ENCODE results near the gene HECW1.

HECW1 gene

DNA sequence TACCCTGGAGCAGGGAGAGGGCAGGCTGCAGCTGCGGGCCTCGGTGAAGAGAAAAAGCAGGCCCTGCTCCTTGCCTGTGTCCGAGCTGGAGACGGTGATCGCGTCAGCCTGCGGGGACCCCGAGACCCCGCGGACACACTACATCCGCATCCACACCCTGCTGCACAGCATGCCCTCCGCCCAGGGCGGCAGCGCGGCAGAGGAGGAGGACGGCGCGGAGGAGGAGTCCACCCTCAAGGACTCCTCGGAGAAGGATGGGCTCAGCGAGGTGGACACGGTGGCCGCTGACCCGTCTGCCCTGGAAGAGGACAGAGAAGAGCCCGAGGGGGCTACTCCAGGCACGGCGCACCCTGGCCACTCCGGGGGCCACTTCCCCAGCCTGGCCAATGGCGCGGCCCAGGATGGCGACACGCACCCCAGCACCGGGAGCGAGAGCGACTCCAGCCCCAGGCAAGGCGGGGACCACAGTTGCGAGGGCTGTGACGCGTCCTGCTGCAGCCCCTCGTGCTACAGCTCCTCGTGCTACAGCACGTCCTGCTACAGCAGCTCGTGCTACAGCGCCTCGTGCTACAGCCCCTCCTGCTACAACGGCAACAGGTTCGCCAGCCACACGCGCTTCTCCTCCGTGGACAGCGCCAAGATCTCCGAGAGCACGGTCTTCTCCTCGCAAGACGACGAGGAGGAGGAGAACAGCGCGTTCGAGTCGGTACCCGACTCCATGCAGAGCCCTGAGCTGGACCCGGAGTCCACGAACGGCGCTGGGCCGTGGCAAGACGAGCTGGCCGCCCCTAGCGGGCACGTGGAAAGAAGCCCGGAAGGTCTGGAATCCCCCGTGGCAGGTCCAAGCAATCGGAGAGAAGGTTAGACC lies 332.5 kb downstream of the HECW1 start:
- no peak for DNase-seq

DNA sequence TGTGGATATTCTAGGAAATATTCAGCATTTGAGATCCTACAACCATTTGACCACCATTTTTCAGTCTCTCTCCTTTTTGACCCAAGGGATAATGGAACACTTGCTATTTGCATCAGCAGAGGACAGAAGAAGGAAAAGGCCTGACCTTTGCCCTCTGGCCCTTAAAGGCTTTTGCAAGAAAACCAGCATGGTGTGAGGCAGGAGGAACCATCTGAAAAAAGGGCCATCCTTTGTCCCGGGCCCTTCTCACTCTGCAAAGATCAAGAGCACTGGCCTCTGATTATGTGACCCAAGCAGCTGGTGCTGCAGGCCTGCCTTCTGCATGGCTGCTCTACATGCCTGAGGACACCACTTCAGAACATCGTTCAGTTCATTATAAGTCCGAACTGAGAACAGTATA lies 337.1 kb downstream of the HECW1 start:
- no peak for DNase-seq

DNA sequence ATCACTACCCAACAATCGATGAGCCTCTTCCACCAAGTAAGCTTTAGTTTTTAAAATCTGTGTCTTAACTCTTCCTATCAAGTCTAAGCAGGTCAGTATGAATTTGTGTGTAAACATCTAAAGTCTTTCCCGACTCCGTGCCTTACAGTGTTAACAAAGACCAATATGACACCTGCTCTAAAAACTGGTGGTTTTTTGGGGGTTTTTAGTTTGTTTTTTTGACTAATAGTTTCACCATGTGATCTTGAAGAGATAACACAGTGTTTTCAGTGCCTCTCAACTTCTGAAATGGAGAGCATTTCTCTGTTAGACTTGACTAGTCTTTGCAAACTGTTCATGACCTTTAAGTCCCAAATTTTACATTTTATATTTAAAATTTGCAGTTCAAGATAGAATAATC lies 338.4 kb downstream of the HECW1 start:
- no peak for DNase-seq

GRCh38 chr7:43454936-43455518 lies 342.6 kb downstream of the HECW1 start:
- no peak for DNase-seq

DNA sequence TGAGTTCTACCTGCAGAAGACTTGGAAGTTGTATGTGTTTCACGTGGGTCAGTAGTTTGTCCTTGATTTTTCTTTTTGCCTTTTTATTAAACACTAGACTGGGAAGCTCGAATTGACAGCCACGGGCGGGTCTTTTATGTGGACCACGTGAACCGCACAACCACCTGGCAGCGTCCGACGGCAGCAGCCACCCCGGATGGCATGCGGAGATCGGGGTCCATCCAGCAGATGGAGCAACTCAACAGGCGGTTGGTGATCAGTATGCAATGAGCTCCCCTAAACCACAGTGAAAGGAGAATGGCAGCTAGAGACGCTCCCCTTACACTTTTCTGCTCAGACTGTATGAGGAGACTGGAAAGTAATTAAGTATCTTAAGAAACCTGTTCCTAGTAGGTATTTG lies 343.8 kb downstream of the HECW1 start:
- no peak for DNase-seq

DNA sequence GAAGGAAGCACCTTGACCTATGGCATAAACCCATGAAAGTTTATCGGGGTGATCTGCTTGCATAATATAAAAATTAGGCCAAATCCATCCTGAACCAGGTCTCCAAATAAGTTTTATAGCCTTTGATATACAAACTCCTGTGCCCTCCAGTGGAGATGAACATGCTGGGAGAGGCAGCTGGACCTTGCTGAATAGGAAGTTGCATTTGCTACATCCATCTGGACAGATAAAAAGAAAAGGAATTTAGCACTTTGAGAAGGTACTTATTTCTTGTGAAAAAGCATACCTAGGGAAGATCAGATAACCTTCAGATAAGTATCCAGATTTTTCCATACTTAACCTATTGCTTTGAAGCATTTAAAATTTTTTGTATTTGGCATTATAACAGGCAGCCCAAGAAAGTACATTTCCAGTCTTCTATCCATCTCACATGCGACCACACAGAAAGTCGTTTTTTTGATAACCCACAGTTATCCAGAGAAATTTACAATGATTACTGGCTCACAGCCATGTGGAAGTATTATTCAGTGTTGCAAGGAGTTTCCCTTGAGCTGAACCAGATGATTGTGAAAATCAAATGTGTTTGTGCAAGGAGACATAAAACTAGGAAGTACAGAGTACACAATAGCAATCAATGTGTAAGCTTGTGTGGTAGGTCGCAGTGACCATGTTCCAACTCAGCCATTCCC lies 346.0 kb downstream of the HECW1 start:
- no peak for DNase-seq

DNA sequence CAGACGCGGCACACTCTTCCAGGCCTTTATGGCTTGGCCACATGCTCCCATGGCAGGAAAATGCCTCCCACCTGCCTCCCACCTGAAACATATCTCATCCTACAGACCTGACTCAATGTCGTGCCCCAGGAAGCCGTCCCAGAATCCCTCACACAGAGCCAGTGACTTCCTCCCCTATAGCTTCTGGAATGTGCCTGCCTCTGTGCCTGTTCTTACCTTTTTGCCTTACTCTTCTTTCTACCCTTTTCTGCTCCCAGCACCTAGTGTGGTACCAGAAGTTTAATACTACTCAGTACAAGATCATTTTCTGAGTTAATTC lies 346.5 kb downstream of the HECW1 start:
- DNase-seq, result no peak

DNA sequence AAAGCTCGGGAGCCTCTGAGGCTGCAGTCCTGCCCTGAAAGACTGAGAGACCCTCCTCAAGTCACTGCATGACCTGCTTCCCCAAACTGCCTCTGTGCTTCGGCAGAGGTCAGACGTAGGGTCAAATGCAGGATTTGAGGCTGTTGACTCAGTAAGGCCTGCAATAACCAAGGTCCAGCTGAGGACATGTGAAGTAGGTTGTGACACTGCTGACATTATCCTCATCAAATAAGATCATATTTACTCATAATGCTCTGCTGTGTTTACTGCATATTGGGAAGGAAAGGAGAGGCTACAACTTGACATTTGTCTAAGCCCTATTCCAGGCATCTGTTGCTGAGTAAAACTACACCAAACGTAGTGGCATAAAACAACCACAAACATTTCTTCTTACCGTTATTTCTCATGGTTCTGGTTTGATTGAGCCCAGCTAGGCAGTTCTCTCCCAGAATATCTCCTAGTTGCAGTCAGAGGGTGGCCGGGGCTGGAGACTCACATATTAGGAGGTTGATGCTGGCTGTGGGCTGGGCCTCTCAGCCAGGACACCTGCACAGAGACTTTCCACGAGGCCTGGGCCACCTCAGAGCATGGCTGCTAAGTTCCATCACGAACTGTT lies 348.4 kb downstream of the HECW1 start:
- no peak for DNase-seq

DNA sequence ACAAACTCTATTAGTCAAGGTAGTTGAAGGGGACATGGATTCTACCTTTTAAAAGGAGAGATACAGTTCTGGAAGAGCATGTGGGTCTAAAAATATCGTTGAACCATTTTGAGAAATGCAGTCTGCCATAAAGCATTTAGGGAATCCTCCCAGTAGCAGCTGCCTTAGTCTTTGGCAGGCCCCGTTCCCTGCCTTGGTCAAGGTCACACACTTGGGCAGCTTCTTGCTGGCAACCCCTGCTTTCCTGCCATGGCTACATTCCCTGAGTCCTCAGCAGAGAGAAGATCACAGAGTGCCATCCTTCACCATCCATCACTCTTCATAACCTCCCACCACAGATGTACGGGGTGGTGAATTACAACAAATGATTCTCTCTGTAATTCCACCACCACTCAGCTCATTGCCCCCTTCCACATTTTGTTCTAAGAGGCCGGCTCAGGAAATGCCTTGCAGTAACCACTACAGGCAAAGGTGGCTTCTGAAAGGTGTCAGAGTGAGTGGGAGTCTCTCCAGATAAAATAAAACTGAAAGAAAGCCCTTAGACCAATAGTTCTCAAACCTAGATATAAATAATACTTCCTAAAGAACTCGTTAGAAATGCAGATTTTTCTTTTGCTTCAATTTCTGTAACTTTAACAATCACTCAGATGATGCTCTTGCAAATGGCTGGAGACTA lies 349.0 kb downstream of the HECW1 start:
- DNase-seq, result no peak

DNA sequence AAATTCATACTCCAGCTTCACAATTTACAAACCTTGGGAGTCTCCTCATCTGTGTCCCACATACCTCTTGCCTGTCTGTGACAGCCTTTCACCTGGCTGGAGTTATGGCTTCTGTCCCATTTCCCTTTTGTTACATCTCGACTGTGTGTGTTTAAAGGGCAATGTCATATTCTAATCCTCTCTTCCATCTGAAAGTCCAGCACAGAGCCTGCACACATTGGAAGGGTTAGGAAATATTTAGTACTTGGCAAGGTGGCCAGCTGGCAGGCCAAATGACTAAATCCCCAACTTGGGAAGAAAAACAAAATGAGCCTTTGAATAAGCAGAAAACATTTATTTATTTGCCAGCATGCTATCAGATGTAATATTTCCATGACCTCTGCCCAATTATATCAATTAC lies 350.4 kb downstream of the HECW1 start:
- DNase-seq, result no peak

- no peak for DNase-seq
These were observed 351.0 kb downstream of the HECW1 start for GRCh38 chr7:43463401-43463980.

DNA sequence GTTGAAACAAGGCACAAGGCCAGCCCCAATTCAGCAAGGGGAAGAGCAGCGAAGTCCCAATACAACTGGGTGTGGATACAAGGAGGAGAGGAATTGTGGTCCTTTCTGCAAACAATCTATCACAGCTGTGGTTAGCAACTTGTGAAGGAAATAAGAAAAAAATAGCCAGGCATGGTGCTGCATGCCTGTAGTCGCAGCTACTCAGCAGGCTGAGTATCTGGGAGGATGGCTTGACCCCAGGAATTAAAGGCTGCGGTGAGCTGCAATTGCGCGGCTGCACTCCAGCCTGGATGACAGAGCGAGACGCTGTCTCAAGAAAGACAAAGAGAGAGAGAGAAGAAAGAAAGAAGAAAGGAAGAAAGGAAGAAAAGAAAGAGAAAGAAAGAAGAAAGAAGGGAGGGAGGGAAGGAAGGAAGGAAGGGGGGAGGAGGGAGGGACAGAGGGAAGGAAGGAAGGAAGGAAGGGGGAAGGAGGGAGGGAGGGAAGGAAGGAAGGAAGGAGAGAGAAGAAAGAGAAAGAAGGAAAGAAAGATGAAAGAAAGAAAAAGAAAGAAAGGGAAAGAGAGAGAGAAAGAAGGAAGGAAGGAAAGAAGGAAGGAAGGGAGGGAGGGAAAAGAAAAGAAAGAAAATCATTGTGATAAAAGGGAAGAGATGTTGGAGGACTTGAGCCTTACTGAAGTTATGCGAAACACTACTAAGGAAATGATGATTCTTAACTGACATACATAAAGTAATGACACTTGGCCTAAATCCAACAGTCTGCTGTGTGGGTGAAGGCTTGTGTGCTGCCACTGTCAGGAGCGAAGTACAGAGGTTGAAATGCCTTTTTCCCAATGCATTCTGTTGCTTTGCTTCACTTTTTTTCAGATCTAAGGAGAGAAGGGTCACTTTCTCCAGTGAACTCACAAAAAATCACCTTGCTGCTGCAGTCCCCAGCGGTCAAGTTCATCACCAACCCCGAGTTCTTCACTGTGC lies 353.4 kb downstream of the HECW1 start:
- DNase-seq, result no peak

DNA sequence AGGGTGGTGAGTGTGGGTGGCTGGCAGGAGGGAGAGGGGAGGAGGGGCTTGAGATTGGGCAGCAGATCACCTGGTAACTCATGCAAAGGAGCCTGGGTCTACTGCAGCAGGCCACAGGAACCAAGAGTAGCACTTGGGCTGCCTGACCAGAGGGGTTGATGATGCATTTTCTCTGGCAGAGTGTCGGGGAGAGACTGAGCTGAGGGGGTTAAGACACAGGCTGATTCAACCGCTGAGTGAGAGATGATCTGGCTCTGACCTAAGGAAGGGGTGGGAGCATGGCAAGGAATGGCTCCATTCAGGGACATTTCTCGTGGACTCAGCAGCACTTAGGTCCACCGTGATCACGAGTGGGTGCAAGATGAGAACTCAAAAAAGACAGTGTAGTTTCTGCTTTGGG lies 355.0 kb downstream of the HECW1 start:
- DNase-seq, result no peak

DNA sequence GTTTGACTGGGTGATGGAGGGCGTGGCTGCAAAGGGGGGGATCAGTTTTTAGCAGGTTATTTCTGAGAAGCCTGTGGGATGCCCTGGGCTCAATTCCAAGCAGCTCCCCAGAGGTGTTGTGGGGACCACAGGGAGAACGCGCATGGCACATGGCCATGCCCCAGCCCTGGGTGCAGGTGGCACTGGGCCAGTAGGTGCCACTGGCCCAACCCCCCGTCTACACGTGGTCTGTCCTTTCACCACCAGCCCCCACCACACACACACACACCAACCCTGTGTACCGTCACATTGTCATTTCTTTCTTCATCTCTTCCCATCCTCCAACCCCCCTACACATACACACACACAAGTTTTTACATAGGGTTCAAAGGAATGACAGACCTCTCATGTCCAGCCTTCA lies 355.4 kb downstream of the HECW1 start:
- DNase-seq, result no peak

DNA sequence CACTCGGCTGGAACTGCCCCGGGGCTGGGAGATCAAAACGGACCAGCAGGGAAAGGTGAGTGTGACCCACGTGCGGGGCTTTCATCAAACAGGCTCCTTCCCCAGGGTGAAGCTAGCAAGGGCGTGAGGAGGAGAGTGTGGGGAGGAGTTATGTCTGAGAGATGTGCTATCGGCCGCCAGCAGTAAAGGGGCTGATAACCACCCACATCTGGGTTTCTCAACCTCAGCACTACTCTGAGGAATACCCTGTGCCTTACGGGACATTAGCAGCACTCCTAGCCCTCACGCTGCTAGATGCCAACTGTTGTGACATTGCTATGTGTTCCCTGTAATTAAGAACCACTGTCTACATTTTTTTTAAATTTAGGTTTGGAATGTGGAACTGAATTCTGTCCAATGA lies 356.6 kb downstream of the HECW1 start:
- no peak for DNase-seq

DNA sequence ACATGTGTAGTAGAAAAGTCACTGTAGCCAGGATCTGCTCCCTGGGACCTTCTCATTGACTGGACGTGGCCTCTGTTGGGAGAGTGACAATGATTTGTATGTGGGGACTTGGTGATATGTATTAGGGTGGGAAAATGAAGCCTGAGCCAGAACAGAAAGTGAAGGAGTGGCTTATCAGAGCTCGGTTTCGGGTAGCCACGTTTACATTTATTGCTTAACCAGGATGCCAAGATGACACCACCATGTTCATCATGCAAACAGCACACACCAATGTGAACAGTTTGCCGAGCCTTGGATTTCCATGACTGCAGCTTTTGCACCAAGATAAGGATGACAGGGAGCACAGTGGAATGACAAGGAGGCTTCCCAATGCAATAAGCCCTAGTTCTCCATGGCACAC lies 357.7 kb downstream of the HECW1 start:
- DNase-seq, result no peak

DNA sequence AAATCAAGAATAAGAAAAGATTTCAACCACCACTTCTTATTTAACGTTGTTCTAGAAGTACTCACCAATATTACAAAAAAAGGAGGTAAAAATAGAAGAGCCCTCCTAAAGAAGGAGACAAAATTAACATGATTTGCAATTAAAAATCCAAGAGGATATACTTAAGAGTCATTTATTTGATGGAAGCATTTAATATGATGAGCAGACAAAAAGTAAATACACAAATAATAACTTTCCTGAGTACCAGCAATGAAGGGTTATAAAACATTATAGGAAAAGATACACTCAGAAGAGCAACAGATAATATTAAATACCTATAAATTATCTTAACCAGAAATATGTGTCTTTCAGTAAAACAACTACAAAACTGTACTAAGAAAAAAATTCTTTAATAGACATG lies 363.5 kb downstream of the HECW1 start:
- DNase-seq, result no peak

GRCh38 chr7:43476896-43477295 lies 364.4 kb downstream of the HECW1 start:
- DNase-seq, result no peak

DNA sequence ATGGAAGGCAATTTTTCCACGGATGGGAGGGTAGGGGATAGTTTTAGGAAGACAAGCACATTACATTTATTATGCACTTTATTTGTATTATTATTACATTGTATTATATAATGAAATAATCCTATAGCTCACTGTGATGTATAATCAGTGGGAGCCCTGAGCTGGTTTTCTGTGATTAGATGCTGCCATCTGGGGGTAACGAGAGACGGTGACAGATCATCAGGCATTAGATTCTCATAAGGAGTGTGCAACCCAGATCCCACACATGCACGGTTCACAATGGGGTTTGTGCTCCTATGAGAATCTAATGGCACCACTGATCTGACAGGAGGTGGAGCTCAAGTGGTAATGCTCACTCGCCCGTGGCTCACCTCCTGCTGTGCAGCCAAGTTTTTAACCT lies 366.6 kb downstream of the HECW1 start:
- no peak for DNase-seq

DNA sequence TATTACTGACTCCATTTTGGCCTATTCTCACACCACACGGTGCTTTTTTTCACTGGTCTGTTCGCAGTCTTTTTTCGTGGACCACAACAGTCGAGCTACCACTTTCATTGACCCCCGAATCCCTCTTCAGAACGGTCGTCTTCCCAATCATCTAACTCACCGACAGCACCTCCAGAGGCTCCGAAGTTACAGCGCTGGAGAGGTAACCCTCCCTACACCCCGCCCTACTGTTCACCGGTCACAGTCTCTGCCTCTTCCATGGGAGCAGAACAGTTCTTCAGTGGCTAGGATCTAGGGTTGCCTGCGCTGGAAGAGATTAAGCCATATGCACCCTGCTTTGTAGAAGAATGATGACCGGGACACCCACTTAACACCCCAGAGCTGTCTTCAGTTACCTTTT lies 367.1 kb downstream of the HECW1 start:
- DNase-seq, result no peak

- DNase-seq, result no peak
These were observed 368.1 kb downstream of the HECW1 start for GRCh38 chr7:43480581-43480980.

Measured in CD4-positive, alpha-beta T cell treated with Interleukin-6 for 4 hours (primary cell).